Measurements from ENCODE around the gene DSE.

Gene DSE

GRCh38 chr6:116450769-116451740 is 80.3 kb downstream of the DSE start:
- DNase-seq: no peak

GRCh38 chr6:116451916-116452315 is 81.2 kb downstream of the DSE start:
- DNase-seq: no peak

- DNase-seq: no peak
Measured at GRCh38 chr6:116452531-116452930, 81.8 kb downstream of the DSE start.

GRCh38 chr6:116456106-116456505 is 85.4 kb downstream of the DSE start:
- no peak for DNase-seq

GRCh38 chr6:116456927-116457326 is 86.2 kb downstream of the DSE start:
- no peak for DNase-seq

GRCh38 chr6:116458264-116458663 is 87.5 kb downstream of the DSE start:
- DNase-seq: no peak

GRCh38 chr6:116459927-116460326 is 89.2 kb downstream of the DSE start:
- DNase-seq: no peak

- DNase-seq: no peak
Measured at GRCh38 chr6:116461331-116461931, 90.7 kb downstream of the DSE start, which contains the start of gene CALHM6. CALHM6 (plus strand) TSS chr6:116461375; CDS start chr6:116461930, 555 bp downstream.

GRCh38 chr6:116461932-116462885 is 91.5 kb downstream of the DSE start:
- peak; percentile 61 to 71 for DNase-seq

- DNase-seq: no peak
Measured at GRCh38 chr6:116463301-116463700, 92.6 kb downstream of the DSE start.

- no peak for DNase-seq
Measured at GRCh38 chr6:116465246-116465645, 94.5 kb downstream of the DSE start.

- DNase-seq: no peak
Measured at GRCh38 chr6:116467096-116467495, 96.3 kb downstream of the DSE start.

- no peak for DNase-seq
Measured at GRCh38 chr6:116467514-116467913, 96.8 kb downstream of the DSE start.

- no peak for DNase-seq
Measured at GRCh38 chr6:116468293-116468692, 97.5 kb downstream of the DSE start.

- peak; percentile 43 to 76 for DNase-seq
Measured at GRCh38 chr6:116471531-116471930, 100.8 kb downstream of the DSE start.

GRCh38 chr6:116472706-116473105 is 102.0 kb downstream of the DSE start:
- DNase-seq: no peak

GRCh38 chr6:116475141-116475540 is 104.4 kb downstream of the DSE start:
- DNase-seq: no peak

GRCh38 chr6:116476002-116476678 is 105.4 kb downstream of the DSE start:
- DNase-seq: peak in 1 of 2 experiments; percentile 10

- DNase-seq: no peak
Measured at GRCh38 chr6:116482780-116483179, 112.0 kb downstream of the DSE start.

- DNase-seq: no peak
Measured at GRCh38 chr6:116483616-116484015, 112.9 kb downstream of the DSE start.

GRCh38 chr6:116485559-116486184 is 114.9 kb downstream of the DSE start:
- DNase-seq: no peak
